GM21447 (cell line): Measurements from ENCODE around the gene CNPY3.
"Not testable (repeated sequence)": the region's sequence is repeated elsewhere in the genome, so short reads cannot be mapped to it uniquely, and the experiment has no call there.

Experiments
- ATAC-seq: cut with Tn5 transposase; IDR thresholded peaks from one replicate; pipeline ENCODE4 v1.9.1; 2021; ENCODE audit not compliant: unreplicated experiment

The CNPY3 gene

GRCh38 chr6:42928986-42929820 is at the start of gene CNPY3:
Gene CNPY3 (plus strand): TSS chr6:42929480. CDS start chr6:42929571, 91 bp downstream.
- ATAC-seq = peak; percentile 67

GRCh38 chr6:42880240-42880817 is 49.0 kb upstream of the CNPY3 start:
- ATAC-seq = not testable (repeated sequence)

GRCh38 chr6:42880871-42881270 is 48.4 kb upstream of the CNPY3 start:
- not testable (repeated sequence) for ATAC-seq

GRCh38 chr6:42885702-42886101 is 43.6 kb upstream of the CNPY3 start:
- ATAC-seq = no peak

- not testable (repeated sequence) for ATAC-seq
These were observed 41.1 kb upstream of the CNPY3 start for GRCh38 chr6:42888201-42888600.

GRCh38 chr6:42889815-42890214 is 39.5 kb upstream of the CNPY3 start:
- ATAC-seq = no peak

GRCh38 chr6:42890311-42891198 is 38.7 kb upstream of the CNPY3 start:
- peak; percentile 94 for ATAC-seq

- ATAC-seq = no peak
These were observed 38.0 kb upstream of the CNPY3 start for GRCh38 chr6:42891199-42891722.

GRCh38 chr6:42894041-42894828 is 35.0 kb upstream of the CNPY3 start:
- ATAC-seq = not testable (repeated sequence)

GRCh38 chr6:42896178-42896719 is 33.0 kb upstream of the CNPY3 start:
- no peak for ATAC-seq

GRCh38 chr6:42898891-42899361 is 30.4 kb upstream of the CNPY3 start:
- ATAC-seq = no peak

- ATAC-seq = no peak
These were observed 29.4 kb upstream of the CNPY3 start for GRCh38 chr6:42899871-42900270.

GRCh38 chr6:42901538-42901957 is 27.7 kb upstream of the CNPY3 start:
- ATAC-seq = peak; percentile 61

- not testable (repeated sequence) for ATAC-seq
These were observed 26.6 kb upstream of the CNPY3 start for GRCh38 chr6:42902429-42903263.

- ATAC-seq = no peak
These were observed 24.8 kb upstream of the CNPY3 start for GRCh38 chr6:42904467-42904866.

- no peak for ATAC-seq
These were observed 21.9 kb upstream of the CNPY3 start for GRCh38 chr6:42907336-42907735.

GRCh38 chr6:42909835-42910234 is 19.4 kb upstream of the CNPY3 start:
- ATAC-seq = no peak

- no peak for ATAC-seq
These were observed 17.9 kb upstream of the CNPY3 start for GRCh38 chr6:42911171-42912021.
